AG09319 (cell line): Measurements from ENCODE around the gene DOCK7.

ENCODE experiments used
- DNase-seq: peaks from one replicate; pipeline ENCODE4 v3.0.0-alpha.2; 2010; ENCODE audit warnings: low read depth; ENCODE audit errors: extremely low read depth
- CTCF ChIP-seq: IDR thresholded peaks from 2 replicates; pipeline ENCODE4 v1.5.1; 2011; ENCODE audit warnings: low read depth, mild to moderate bottlenecking, inconsistent platforms, low read length, moderate library complexity

The DOCK7 gene

GRCh38 chr1:62601457-62601856 lies 86.7 kb downstream of the DOCK7 start:
- TF ChIP-seq CTCF, result no peak
- DNase-seq, result no peak

GRCh38 chr1:62599044-62599443 lies 89.1 kb downstream of the DOCK7 start:
- no peak for DNase-seq
- no peak for TF ChIP-seq CTCF

GRCh38 chr1:62597281-62597680 lies 90.9 kb downstream of the DOCK7 start, which contains the start of gene ANGPTL3:
Gene ANGPTL3 (plus strand): TSS chr1:62597520. CDS start chr1:62597567, 47 bp downstream.
- TF ChIP-seq CTCF, result no peak
- DNase-seq, result no peak

- DNase-seq, result no peak
- TF ChIP-seq CTCF, result no peak
Observed at GRCh38 chr1:62595647-62596046, 92.5 kb downstream of the DOCK7 start.

- no peak for TF ChIP-seq CTCF
- no peak for DNase-seq
Observed at GRCh38 chr1:62593825-62594394, 94.3 kb downstream of the DOCK7 start.

GRCh38 chr1:62590970-62591368 lies 97.2 kb downstream of the DOCK7 start:
- TF ChIP-seq CTCF, result no peak
- DNase-seq, result no peak

GRCh38 chr1:62590255-62590969 lies 97.8 kb downstream of the DOCK7 start:
- TF ChIP-seq CTCF, result no peak
- DNase-seq, result no peak
